ENCODE measurements around the gene MATR3.
"Not testable (repeated sequence)": the region's sequence is repeated elsewhere in the genome, so short reads cannot be mapped to it uniquely, and the experiment has no call there.

MATR3 gene

GRCh38 chr5:139293507-139294373 is at the start of gene MATR3:
MATR3 (plus strand) TSS chr5:139293740; CDS start chr5:139307416, 13,676 bp downstream.
- DNase-seq, result peak; percentile 84

DNA sequence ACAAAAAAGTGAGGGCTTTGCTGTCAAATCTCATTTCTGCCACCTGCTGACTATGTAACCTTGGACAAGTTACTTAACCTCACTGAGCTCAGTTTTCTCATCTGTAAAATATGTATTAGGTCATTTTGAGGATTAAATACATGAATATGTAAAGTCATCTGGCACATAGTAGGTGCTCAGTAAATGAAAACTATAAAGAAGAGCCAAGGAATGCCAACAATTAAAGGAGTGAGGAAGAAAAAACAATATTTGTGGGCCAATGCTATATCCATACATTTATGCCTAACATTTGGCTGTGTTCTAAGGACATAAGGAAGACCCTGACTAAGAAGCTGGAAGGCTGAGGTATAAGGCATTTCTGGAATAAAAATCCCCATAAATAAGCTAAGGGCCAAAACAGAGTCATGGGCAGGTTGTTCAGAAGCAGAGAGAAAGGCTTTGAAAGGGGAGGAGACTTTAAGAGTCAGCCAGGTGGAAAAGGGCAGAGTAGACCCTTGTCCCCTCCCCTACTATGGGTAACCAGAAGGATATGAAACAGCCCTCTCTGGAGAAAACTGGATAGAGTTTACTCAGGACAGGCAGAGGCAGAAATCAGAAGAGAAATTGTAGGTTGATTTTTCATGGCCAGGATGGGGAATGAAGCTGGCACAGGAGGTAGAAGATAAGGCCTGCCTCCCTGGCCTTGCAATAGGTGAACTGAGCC is 47.8 kb upstream of the MATR3 start:
- no peak for DNase-seq

GRCh38 chr5:139246394-139246793 is 47.1 kb upstream of the MATR3 start:
- DNase-seq, result no peak

DNA sequence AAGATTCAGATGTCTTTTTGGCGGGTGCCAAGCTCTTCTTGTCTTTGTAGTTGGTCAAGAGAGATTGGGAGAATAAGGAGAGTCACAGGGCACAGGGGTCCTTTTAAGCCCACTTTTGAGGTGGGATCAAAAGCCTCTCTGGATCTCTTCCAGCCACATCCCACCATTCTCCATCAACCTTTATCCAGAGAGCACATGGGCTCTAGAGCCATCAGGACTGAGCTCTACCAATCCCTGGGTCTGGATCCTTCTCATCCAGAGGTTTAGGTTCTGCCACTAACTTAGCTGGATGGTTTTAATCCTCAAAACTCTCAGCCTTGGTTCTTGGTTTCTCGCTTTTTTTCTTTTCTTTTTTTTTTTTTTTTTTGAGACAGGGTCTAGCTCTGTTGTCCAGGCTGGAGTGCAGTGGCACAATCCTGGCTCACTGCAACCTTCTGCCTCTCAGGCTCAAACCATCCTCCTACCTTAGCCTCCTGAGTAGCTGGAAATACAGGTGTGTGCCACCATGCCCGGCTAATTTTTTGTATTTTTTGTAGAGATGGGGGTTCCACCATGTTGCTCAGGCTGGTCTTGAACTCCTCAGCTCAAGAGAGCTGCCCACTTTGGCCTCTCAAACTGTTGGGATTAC is 44.6 kb upstream of the MATR3 start:
- no peak for DNase-seq

DNA sequence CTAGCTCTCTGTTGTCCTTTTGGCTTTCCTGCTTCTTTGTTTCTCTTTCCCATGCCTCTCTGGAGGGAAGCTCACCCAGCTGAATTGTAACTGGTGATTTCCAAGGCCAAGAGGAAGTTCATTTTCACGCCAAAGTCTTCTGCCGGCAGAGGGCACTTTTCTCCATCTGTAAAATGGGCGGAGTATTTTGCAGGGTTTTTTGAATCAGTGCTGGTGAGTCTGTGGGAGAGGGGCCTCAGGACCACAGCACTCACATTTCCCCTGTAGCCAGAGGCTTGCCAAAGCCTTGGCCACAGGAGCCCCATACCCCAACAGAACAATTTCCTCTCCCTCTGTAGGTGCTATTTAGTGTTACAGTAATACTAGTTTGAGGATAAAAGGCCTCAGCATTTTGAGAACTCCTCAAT is 42.3 kb upstream of the MATR3 start:
- no peak for DNase-seq

- no peak for DNase-seq
Observed at GRCh38 chr5:139251695-139252288, 41.7 kb upstream of the MATR3 start.

GRCh38 chr5:139253115-139253514 is 40.4 kb upstream of the MATR3 start:
- no peak for DNase-seq

GRCh38 chr5:139256820-139257219 is 36.7 kb upstream of the MATR3 start:
- DNase-seq, result no peak

DNA sequence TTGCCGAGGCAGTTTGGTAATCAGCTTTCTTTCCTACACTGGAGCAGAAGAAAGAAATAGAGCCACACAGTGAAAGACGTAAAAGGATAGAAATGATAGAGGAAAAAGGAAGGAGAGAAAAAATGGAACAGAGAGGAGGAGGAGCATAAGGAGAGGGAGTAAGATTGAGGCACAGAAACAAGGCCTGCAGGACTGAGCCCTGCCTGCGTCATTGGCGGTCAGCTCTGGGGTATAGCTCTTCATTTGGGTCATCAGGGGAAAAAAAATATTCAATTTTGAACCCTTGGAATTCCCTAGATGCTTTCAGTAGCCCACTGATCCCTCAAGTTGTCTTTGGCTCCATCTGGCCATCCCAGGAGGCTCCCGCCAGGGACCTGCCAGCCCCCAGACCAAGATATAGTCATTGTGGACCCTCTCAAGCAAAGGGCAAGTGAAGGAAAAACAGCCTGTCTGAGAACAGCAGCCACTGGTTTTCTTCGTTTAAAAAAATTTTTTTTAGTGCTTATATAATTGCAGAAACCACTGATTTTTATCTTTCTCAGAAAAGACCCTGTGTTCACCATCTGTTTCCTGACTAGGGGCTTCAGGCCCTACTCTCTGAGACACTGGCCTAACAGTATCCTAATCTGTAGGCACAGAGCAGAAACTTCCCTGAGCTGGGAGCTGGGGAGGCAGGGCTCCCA is 31.3 kb upstream of the MATR3 start:
- DNase-seq, result no peak

GRCh38 chr5:139262742-139263445 is 30.6 kb upstream of the MATR3 start:
- peak; percentile 52 for DNase-seq

DNA sequence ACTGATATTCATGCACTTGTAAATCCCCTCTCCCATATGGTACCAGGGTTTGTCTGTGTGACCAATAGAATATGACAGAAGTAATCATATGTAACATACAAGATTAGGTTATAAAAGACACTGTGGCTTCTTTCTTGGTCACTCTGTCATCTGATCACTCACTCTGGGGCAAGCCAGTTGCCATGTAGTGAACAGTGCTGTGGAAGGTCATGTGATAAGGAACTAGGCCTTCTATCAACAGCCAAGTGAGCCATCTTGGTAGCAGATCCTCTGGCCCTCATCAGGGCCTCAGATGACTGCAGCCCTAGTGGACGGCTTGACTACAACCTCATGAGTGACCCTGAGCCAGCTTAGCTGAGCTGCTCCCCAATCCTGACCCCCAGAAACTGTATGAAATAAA is 30.0 kb upstream of the MATR3 start:
- DNase-seq, result no peak

- DNase-seq, result no peak
Observed at GRCh38 chr5:139263946-139264345, 29.6 kb upstream of the MATR3 start.

GRCh38 chr5:139265001-139265400 is 28.5 kb upstream of the MATR3 start:
- no peak for DNase-seq

DNA sequence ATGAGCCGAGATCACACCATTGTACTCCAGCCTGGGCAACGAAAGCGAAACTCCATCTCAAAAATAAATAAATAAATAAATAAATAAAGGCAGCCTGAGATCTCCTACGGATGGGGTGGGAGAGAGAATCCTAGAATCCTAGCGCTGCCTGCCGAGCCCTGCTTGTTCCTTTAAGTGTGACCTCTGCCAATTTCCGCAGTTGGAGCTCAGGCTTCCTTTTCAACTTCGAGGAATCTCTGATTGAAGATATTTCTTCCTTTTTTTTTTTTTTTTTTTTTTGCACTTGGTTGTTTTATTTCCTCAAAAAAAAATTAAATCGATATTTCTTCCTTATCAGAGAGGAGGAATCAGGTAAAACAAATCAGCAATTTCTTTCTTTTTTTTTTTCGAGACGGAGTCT is 27.3 kb upstream of the MATR3 start:
- no peak for DNase-seq

- no peak for DNase-seq
Observed at GRCh38 chr5:139267481-139267880, 26.1 kb upstream of the MATR3 start.

- no peak for DNase-seq
Observed at GRCh38 chr5:139268364-139269202, 25.0 kb upstream of the MATR3 start.

- not testable (repeated sequence) for DNase-seq
Observed at GRCh38 chr5:139270718-139271117, 22.8 kb upstream of the MATR3 start.

DNA sequence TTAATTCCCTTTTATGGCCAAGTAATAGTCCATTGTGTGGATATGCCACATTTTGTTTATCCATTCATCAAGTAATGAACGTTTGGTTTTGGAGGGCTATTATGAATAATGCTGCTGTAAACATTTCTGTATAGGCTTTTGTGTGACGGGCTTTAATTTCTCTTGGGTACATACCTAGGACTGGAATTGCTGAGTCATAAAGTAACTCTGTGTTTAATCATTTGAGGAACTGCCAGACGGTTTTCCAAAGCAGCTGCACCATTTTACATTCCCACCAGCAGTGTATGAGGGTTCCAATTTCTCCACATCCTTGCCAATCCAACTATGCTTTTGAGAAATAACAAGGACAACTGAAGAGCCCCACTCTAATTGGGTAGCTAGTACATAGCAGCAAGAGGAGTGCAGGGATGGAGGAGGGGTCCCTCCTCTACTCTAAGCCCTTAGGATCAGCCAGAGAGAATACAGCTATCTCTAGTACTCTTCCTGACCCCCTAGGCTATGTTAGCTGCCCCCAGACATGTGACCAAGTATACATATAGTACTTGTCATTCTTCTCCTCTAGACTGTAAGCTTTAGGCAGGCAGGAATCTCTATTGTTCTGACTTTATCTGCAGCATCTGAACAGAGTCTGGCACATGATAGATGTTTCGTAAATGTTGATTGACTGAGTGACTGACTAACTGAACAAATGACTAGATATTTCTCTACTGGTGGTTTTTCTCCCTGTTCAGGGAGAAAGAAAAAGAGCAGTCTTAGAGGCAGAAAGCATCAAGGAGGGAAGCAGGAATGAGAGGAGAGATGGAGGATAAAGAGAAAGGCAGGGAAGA is 22.1 kb upstream of the MATR3 start:
- DNase-seq, result no peak

GRCh38 chr5:139272471-139273321 is 20.8 kb upstream of the MATR3 start:
- DNase-seq, result no peak

DNA sequence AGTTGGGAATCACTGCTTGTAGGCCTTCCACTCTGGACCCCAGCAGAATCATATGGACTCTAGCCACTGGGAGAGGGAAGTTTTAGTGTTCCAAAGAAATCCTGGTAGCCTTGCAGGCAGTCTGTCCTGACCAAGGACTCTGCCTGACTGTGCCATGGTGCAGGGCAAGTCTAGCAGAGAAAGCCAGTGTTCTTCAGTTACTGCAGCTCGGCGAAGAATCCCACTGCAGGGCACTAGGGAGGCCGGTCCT is 20.3 kb upstream of the MATR3 start:
- no peak for DNase-seq
